SK-N-DZ (cell line): Measurements from ENCODE around the gene KCNQ4.
A peak's percentile ranks its signal among the peaks of the same experiment; 100 is the strongest.

ENCODE experiments used
- DNase-seq: peaks from one replicate; pipeline ENCODE4 v3.0.0-alpha.2; 2015; ENCODE audit warnings: low spot score

KCNQ4 gene

DNA sequence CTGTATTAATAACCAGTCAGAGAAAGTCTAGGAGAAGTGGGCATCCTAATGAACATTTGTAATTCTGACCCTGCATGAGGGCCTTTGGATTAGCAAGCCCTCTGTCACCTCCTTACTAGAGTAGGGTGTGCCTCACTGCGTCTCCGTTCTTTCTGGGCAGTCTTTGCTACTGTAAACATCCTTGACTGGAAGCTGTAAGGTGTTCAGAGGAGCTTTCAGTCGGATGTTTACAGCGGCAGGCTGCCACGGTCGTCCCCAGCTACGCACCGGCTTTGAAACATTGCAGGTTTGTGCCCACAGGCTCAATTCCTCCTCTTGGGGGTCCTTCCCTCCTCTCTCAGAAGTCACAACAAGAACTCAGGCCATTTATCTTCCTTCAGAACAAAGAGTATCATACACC lies 29.4 kb upstream of the KCNQ4 start:
- DNase-seq = no peak

DNA sequence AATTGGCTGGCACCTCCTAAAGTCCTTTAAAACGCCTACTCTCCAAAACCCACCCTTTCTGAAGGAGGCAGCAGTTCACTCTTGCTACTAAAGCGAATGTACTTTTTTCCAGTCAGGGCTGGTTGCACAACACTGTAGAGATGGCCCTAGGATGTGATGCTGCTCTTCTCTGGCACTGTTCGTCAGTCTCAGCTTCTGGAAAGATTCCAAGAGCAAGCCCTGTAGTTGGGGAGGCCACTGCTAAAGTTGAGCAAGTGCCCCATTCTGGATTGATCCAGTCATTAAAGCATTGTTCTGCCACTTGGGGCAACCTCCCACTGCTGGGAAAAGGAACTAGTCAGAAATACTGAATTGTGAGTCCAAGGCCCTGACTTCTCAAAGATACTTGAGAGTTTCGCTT lies 28.5 kb upstream of the KCNQ4 start:
- DNase-seq = no peak

DNA sequence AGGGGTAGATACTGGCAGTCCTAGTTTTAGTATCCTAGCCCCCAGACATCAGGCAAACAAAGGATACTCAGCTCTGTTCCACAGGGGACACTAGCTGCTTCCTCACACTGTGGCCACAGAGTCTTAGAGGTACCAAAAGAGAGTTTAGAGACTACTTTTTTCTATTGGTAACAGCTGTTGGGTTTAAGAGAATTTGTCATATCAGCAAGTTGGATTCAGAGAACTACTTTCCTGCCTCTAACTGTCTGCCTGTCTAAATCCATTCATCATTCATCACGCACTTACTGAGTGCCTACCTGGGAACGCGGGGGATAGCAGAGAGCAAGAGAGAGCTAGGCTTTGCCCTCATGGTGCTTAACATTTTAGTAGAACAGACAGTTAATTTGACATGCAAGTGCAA lies 27.1 kb upstream of the KCNQ4 start:
- no peak for DNase-seq

DNA sequence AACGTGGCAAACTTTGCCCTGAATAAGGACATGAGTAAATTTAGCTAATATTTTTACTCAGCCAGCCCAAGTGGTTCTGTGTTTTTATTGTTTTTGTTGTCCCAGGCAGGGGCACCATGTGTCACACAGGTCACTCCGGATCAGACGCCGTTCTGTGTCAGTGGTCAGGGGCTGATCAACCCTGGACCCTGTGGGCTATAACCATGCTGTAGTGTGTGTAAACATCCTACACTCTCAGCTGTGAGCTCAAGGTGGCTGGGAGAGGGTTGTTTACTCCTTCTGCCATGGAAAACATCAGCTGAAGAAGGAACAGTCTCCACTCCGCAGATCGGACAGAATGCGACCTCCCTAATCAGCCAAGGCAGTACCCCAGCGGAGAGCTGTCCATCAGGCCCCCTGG lies 26.5 kb upstream of the KCNQ4 start:
- DNase-seq = no peak

GRCh38 chr1:40758004-40758403 lies 25.6 kb upstream of the KCNQ4 start:
- no peak for DNase-seq

DNA sequence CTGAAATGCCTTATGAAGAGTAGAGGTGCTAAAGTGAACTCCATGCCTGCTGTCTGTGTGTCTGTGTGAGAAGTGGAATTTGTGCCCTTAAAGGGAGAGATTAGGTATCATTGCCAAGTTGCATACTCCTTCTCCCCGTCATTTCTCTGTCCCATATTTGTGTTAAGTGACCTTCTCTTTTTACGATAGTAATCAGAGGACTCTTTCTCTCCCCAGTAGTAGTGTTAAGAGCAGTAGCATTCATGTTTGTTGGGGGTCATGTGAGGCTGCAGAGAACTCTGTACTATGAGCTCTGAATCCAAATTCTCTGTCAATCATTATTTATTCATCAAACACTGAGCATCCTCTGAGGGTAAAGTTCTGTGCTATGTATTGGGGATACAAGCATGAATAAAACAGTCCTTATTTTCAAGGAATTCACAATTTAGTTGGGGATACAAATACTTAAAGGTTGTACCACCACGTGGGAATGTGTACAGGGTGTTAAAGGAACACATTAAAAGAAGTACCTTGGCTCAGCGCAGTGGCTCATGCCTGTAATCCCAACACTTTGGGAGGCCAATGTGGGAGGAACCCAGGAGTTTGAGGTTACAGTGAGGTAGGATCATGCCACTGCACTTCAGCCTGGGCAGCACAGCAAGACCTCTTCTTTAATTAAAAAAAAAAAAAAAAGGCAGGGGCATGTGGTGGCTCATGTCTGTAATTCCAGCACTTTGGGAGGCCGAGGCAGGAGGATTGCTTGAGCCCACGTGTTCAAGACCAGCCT lies 24.8 kb upstream of the KCNQ4 start:
- DNase-seq = no peak

GRCh38 chr1:40760984-40761383 lies 22.6 kb upstream of the KCNQ4 start:
- no peak for DNase-seq

GRCh38 chr1:40762144-40762923 lies 21.3 kb upstream of the KCNQ4 start:
- DNase-seq = no peak

GRCh38 chr1:40763742-40764532 lies 19.6 kb upstream of the KCNQ4 start:
- no peak for DNase-seq

GRCh38 chr1:40764981-40765380 lies 18.6 kb upstream of the KCNQ4 start:
- DNase-seq = no peak

DNA sequence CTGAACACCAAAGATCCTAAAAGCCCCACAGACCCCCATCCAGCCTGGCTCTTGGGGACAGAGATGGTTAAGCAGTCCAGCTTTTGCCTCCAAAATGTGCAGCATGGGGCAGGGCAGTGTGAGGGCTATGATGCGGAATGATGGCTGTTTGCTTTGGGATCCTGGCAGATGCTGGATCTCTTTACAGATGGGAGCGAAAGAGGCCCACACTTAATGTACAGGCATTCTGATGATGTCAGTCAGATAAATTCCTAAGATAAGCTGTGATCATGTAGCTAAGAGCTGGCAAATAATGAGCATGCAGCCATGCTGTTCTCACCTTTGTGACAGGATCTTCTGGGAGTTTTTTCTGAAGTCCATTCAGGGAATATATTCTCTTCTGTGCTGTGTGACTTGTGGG lies 17.6 kb upstream of the KCNQ4 start:
- no peak for DNase-seq

DNA sequence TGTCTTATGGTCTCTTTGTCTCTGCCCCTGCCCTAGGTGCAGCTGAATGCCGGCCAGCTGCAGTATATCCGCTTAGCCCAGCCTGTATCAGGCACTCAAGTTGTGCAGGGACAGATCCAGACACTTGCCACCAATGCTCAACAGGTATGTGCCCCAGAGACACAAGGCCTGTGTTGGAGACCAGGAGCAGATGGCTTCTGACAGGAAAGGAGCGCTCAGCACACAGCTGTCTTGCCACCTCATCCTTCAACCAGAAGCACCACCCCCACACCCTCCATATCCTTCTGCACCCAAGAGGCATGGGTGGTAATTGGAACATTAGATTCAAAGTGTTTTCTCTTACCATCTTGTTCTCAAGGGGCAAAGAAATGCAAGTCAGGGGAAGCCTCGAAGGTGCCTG lies 17.0 kb upstream of the KCNQ4 start:
- DNase-seq = no peak

- DNase-seq = no peak
These were observed 15.2 kb upstream of the KCNQ4 start for GRCh38 chr1:40768146-40768990.

GRCh38 chr1:40769815-40770214 lies 13.8 kb upstream of the KCNQ4 start:
- no peak for DNase-seq

- DNase-seq = no peak
These were observed 13.1 kb upstream of the KCNQ4 start for GRCh38 chr1:40770296-40771070.

DNA sequence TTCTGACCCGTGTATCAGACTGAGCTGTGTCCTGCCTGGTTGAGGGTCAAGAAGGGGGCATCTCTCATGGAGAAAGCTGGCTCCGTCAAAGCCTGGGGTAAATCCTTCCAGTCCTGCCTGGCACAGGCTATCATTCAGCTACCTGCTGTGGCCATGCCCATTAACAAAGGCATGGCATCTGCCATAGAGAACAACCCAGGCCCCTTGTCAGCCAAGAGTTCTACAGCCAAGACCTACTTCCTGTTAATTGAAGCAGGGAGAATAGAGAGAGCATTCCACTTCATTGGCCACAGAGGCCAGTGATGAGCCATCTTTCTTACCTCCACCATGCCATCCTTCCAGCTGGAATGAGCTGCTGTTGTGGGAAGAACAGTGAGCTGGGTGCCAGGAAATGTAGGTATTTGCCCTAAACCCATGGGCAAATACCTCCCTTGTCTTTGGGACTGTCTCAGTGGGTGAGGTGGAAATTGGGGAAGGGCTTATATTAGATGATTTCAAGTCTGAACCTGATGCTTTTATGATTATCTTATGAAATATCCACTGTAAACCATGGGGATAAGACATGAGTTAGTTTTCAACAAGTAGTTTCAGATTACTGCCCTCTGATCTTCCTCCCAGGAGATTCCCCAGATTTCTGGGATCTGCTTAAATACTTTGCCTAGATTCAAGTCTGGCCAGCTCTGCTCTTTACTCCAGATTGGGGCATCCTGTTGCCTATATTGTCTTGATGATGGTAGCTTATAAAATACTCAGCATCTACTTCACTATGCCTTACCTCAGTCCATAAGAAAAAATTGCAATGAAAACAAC lies 11.2 kb upstream of the KCNQ4 start:
- DNase-seq = no peak

DNA sequence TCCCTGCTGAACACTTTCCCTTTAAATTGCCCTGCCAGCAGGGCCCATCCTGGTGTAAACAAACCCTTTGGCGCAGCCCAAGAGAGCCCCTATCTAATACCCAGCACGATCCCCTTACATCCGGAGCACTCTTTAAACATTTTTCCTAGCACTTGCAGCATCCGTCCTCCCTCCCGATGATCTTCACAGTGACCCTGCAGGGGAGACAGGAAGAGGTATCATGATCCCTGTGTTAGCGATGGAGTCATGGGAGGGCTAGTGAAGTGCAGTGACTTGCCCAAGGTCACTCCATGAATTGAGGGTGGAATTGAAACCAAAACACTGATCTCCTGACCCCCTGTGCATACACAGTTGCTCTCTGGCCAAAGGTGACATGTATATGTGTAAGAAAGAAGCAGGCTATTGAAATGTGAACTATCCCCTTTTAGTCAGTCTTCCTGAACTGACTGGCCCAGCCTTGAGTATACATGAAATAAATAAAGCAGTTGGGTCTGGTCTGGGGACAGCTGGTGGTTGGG lies 9.8 kb upstream of the KCNQ4 start:
- no peak for DNase-seq

- DNase-seq = peak; percentile 55
These were observed 9.2 kb upstream of the KCNQ4 start for GRCh38 chr1:40774266-40774998.
